ENCODE data around the gene UBE2F.

The UBE2F gene

DNA sequence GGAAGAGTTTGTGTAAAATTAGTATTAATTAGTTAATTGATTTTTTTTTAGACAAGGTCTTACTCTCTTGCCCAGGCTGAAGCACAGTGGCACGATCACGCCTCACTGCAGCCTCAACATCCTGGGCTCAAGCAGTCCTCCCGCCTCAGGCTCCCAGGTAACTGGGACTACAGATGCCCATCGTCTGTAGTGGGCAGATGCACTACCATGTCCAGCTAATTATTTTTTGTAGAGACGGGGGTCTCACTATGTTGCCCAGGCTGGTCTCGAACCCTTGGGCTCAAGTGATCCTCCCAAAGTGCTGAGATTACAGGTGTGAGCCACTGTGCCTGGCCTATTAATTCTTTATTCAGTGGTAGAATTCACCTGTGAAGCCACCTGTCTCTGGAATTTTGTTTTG is 41.1 kb downstream of the UBE2F start:
- in situ Hi-C loops (cut with MboI; ENCODE audit: low pct_unique_long_range_greater_than_20kb, low sequenced_read_pairs, unreplicated experiment), result no loop called here
- DNase-seq (ENCODE audit: low spot score), result no peak
- TF ChIP-seq, protein P1, sequence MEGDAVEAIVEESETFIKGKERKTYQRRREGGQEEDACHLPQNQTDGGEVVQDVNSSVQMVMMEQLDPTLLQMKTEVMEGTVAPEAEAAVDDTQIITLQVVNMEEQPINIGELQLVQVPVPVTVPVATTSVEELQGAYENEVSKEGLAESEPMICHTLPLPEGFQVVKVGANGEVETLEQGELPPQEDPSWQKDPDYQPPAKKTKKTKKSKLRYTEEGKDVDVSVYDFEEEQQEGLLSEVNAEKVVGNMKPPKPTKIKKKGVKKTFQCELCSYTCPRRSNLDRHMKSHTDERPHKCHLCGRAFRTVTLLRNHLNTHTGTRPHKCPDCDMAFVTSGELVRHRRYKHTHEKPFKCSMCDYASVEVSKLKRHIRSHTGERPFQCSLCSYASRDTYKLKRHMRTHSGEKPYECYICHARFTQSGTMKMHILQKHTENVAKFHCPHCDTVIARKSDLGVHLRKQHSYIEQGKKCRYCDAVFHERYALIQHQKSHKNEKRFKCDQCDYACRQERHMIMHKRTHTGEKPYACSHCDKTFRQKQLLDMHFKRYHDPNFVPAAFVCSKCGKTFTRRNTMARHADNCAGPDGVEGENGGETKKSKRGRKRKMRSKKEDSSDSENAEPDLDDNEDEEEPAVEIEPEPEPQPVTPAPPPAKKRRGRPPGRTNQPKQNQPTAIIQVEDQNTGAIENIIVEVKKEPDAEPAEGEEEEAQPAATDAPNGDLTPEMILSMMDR (IDR thresholded peaks at IDR 0.05; ENCODE audit: extremely low read depth, insufficient read depth, missing control alignments), result no peak

DNA sequence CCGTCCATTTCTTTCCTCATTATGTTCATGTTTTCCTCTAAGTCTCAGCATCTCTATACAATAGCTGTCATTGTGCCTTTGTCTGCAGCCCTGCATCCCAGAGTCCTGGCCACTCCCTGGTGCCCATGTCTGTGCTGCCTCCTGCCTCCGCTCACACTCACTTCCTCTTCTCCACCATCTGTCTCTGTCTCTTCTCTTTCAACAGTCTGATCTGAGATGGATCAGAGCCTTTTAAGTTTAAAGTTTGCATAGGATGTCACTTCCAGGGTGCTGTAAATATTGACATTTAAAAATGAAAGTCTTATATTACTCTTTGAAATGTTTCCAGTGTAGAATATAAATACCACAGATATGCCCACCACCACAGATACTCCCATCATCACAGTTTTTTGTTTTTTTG is 42.7 kb downstream of the UBE2F start:
- DNase-seq (ENCODE audit: low spot score), result no peak
- TF ChIP-seq, protein P1 (IDR thresholded peaks at IDR 0.05; ENCODE audit: extremely low read depth, insufficient read depth, missing control alignments), result no peak
- in situ Hi-C loops (cut with MboI; ENCODE audit: low pct_unique_long_range_greater_than_20kb, low sequenced_read_pairs, unreplicated experiment), result no loop called here

DNA sequence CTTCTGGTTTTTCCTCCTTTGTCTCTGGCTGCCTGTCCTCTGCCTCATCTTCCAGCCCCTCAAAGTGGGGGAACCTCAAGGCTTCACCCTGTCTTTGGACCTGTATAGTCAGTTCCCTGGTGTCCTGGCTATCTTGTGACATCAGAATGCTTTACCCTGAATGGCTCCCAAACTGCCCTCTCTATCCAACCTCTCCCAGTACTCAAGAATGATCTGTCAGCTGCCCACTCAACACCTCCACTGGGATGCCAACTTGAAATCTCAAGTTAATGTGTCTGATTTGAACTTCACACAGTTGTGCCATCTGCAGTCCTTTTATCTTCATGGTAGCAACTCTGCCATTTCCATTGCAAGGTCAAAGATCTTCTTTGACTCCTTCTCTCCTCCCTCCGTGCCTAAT is 43.8 kb downstream of the UBE2F start:
- in situ Hi-C loops (cut with MboI; ENCODE audit: low pct_unique_long_range_greater_than_20kb, low sequenced_read_pairs, unreplicated experiment), result no loop called here
- no peak for DNase-seq (ENCODE audit: low spot score)
- TF ChIP-seq, protein P1 (IDR thresholded peaks at IDR 0.05; ENCODE audit: extremely low read depth, insufficient read depth, missing control alignments), result no peak

DNA sequence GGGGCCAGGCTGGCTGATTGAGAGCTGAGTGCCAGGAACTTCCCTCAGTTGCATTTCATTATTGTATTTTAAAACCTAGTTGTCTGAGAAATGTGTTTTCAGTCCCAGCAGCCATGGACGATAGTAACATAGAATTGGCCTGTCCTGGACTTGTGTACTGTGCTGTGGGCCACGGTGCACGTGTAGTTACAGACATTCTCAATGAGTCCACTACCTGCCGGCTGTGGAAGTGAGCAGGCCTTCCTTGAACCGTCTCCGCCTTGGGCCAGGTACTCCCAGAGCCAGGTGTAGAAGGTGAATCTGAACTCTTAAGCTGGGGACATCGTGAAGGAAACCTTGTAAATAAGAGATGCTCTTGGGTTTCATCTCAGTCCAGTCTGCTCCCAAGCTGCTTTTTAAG is 47.0 kb downstream of the UBE2F start:
- in situ Hi-C loops (cut with MboI; ENCODE audit: low pct_unique_long_range_greater_than_20kb, low sequenced_read_pairs, unreplicated experiment), result no loop called here
- DNase-seq (ENCODE audit: low spot score), result no peak
- TF ChIP-seq, protein P1 (IDR thresholded peaks at IDR 0.05; ENCODE audit: extremely low read depth, insufficient read depth, missing control alignments), result no peak

DNA sequence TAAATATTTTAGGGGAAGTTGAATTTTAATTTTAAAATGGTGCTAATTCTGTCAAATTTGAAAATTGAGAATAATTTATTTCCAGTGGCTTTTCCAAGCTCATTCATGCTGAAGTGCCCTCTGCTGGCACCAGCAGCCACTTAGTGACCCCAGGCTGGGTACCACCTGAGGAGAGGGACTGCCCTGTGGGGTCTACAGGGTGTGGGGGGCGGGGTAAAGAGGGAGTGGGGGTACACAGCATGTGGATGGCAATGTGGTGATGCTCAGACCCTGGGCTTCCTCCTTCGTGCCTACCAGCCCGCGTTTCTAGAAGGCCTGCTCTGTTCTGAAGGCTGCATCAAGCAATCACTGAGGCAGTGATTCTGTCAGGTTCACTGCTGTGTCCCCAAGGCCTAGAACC is 48.9 kb downstream of the UBE2F start:
- TF ChIP-seq, protein P1 (IDR thresholded peaks at IDR 0.05; ENCODE audit: extremely low read depth, insufficient read depth, missing control alignments), result peak; percentile 35
- no peak for DNase-seq (ENCODE audit: low spot score)
- in situ Hi-C loops (cut with MboI; ENCODE audit: low pct_unique_long_range_greater_than_20kb, low sequenced_read_pairs, unreplicated experiment), result no loop called here

DNA sequence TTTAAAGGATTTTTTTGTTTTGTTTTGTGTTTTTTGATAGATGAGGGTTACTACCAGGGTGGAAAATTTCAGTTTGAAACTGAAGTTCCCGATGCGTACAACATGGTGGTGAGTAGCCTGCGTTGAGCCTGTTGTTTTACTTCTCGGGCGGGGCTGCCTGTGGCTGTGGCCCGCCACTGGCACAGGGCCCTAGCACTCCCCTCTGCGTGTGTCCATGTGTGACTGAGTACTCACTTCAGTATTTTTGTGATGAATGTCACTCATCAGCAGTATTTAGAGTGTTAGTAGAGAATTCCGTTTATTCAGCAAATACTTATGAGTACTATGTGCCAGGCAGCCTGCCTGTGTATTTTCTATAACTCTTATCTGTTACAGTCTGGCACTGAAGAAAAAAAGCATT is 49.7 kb downstream of the UBE2F start:
- DNase-seq (ENCODE audit: low spot score), result no peak
- in situ Hi-C loops (cut with MboI; ENCODE audit: low pct_unique_long_range_greater_than_20kb, low sequenced_read_pairs, unreplicated experiment), result no loop called here
- TF ChIP-seq, protein P1 (IDR thresholded peaks at IDR 0.05; ENCODE audit: extremely low read depth, insufficient read depth, missing control alignments), result no peak

DNA sequence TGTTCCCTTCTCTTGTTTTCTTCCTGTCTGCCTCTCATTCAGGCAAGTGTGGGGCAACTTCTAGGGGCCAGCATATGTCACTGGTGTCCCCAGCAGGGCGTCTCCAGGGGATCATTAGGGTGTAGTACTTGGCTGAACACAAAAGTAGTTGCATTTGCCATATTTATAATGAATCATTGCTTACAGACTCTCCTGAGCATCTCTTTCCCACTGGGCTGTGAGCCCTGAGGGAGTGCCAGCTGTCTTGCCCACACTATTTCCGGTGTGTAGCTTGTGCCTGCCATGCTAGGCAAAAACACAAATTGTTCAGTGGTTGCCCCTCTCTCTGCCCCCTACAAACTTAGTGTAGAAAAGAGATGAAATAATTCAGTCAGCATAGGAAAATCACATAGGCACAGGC is 53.1 kb downstream of the UBE2F start:
- no peak for DNase-seq (ENCODE audit: low spot score)
- in situ Hi-C loops (cut with MboI; ENCODE audit: low pct_unique_long_range_greater_than_20kb, low sequenced_read_pairs, unreplicated experiment), result no loop called here
- TF ChIP-seq, protein P1 (IDR thresholded peaks at IDR 0.05; ENCODE audit: extremely low read depth, insufficient read depth, missing control alignments), result no peak

Data from GM13977 (cell line).